Activated B cell treated with CpG ODN at 0.5 μM for 24 hours (primary cell): ENCODE results near the gene PCNX2. TPM values are rescaled to one million over a fixed set of nuclear protein-coding genes. Genes with fewer than 3 reads are reported as not detected.

Experiments
- ATAC-seq: fragments of 200-7000 bp; cut with Tn5 transposase; one replicate; pipeline ENCODE4 v1.10.0; 2021; ENCODE audit warnings: low read depth, mild to moderate bottlenecking, moderate library complexity
- CTCF ChIA-PET: fragments of 350-600 bp; sonication (Branson Sonifier 250); formaldehyde crosslinking; loops from one replicate; lab custom pipeline; 2021; ENCODE audit warnings: antibody characterized with exemption; lab: Charles Lee
- POLR2A ChIA-PET: fragments of 350-600 bp; sonication (Branson Sonifier 250); formaldehyde crosslinking; loops from one replicate; lab custom pipeline; 2021; ENCODE audit warnings: antibody characterized with exemption; lab: Charles Lee
- DNase-seq: peaks from one replicate; pipeline ENCODE4 v3.0.0; 2022
- H3K27ac Mint-ChIP-seq: one replicate; pipeline ENCODE4 v1.8.0; 2020; ENCODE audit warnings: mixed read lengths
- H3K27me3 Mint-ChIP-seq: one replicate; pipeline ENCODE4 v1.8.0; 2021; ENCODE audit warnings: mixed read lengths
- H3K36me3 Mint-ChIP-seq: one replicate; pipeline ENCODE4 v1.8.0; 2021; ENCODE audit warnings: low read depth, mixed read lengths
- H3K4me1 Mint-ChIP-seq: one replicate; pipeline ENCODE4 v1.8.0; 2021; ENCODE audit warnings: mixed read lengths
- H3K4me3 Mint-ChIP-seq: one replicate; pipeline ENCODE4 v1.8.0; 2020; ENCODE audit warnings: mild to moderate bottlenecking, mixed read lengths
- H3K9me3 Mint-ChIP-seq: one replicate; pipeline ENCODE4 v1.8.0; 2020; ENCODE audit warnings: mixed read lengths
- intact Hi-C: fragments of 100-400 bp; cut with micrococcal nuclease; formaldehyde crosslinking; loops from one replicate; pipeline ENCODE4 v1.15.1; 2024
- total RNA-seq: library from RNA; stranded (reverse); gene quantifications from 2 replicates; pipeline ENCODE4 v1.2.3, GENCODE V29; 2022
- TF ChIP-seq, protein P1 (sequence below): fragments of 200-600 bp; IDR thresholded peaks from one replicate; pipeline ENCODE4 v1.8.0; 2022; ENCODE audit warnings: antibody characterized with exemption, mild to moderate bottlenecking

PCNX2 gene
- total RNA-seq, 1 donor from 2014 or later, result 20.4 TPM

DNA sequence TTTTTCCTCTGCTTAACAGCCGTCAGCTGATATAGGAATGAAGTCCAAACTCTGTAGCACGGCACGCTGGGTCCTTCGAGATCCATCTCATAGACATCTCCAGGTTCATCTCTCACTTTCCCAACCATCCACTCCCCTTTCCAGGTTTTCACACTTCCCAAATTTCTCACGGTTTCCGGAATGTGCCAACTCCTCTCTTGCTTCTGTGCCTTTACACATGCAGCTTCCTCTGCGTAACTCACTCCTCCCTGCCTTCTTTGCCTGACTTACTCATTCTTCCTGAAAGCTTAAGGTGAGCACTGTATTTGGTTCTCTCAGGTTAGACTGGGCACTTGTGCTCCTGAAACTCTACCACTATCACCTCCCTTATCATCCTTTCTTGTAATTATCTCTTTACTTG, 168.4 kb downstream of the PCNX2 start:
- DNase-seq, result no peak
- ATAC-seq, result no peak
- Mint-ChIP-seq H3K27ac (no peak overlapping the region), H3K4me1 (no peaks in the 10 kb centered on the region), H3K4me3 (no peak overlapping the region), H3K36me3 (peaks cover 11% of the 10 kb centered on the region), H3K27me3 (no peaks in the 10 kb centered on the region), H3K9me3 (peaks cover 6% of the 10 kb centered on the region)
- ChIA-PET CTCF (no interaction called here), POLR2A (no interaction called here)
- TF ChIP-seq, protein P1, sequence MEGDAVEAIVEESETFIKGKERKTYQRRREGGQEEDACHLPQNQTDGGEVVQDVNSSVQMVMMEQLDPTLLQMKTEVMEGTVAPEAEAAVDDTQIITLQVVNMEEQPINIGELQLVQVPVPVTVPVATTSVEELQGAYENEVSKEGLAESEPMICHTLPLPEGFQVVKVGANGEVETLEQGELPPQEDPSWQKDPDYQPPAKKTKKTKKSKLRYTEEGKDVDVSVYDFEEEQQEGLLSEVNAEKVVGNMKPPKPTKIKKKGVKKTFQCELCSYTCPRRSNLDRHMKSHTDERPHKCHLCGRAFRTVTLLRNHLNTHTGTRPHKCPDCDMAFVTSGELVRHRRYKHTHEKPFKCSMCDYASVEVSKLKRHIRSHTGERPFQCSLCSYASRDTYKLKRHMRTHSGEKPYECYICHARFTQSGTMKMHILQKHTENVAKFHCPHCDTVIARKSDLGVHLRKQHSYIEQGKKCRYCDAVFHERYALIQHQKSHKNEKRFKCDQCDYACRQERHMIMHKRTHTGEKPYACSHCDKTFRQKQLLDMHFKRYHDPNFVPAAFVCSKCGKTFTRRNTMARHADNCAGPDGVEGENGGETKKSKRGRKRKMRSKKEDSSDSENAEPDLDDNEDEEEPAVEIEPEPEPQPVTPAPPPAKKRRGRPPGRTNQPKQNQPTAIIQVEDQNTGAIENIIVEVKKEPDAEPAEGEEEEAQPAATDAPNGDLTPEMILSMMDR, result no peak
- intact Hi-C loops, result no loop called here

GRCh38 chr1:233122779-233123178, 172.7 kb downstream of the PCNX2 start:
- Mint-ChIP-seq H3K4me3 (no peak overlapping the region), H3K4me1 (no peaks in the 10 kb centered on the region), H3K9me3 (no peaks in the 10 kb centered on the region), H3K27me3 (no peaks in the 10 kb centered on the region), H3K36me3 (no peaks in the 10 kb centered on the region), H3K27ac (no peak overlapping the region)
- ATAC-seq (no peak), DNase-seq (no peak)
- ChIA-PET POLR2A (no interaction called here), CTCF (no interaction called here)
- TF ChIP-seq, protein P1, result no peak
- intact Hi-C loops, result no loop called here

DNA sequence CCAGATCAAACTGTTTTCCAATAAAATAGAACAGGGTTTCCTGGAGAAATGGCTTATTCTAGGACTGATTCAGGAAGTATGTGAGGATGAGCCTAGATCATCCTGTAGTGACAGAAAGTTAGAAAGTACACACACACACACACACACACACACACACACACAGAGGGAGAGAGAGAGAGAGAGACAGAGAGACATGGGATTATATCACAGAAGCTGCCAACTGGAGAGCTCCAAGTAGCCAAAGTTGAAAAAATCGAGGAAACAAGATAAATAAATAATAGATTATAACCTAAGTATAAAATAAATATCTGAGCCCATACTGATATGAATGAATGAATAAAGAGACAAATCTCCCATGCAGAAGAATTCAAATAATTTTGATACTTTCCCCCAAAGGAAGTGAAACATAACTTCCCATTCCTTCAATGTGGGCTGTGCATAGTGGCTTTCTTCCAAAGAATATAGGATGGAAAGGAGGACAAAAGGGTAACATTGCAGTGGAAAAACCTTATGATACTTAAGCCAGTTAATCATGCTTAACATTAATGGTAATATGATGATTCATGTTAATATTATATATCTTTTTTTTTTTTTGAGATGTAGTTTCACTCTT, 173.5 kb downstream of the PCNX2 start:
- H3K4me3 Mint-ChIP-seq, result no peak overlapping the region
- no peaks in the 10 kb centered on the region for H3K9me3 Mint-ChIP-seq
- no peak for ATAC-seq
- H3K27me3 Mint-ChIP-seq, result no peaks in the 10 kb centered on the region
- H3K4me1 Mint-ChIP-seq, result no peaks in the 10 kb centered on the region
- no peak overlapping the region for H3K27ac Mint-ChIP-seq
- ChIA-PET POLR2A (no interaction called here), CTCF (no interaction called here)
- intact Hi-C loops, result no loop called here
- no peaks in the 10 kb centered on the region for H3K36me3 Mint-ChIP-seq
- TF ChIP-seq, protein P1, result no peak
- no peak for DNase-seq

GRCh38 chr1:233114860-233115259, 180.7 kb downstream of the PCNX2 start:
- intact Hi-C loops, result no loop called here
- POLR2A ChIA-PET, result no interaction called here
- no peak overlapping the region for H3K4me3 Mint-ChIP-seq
- peaks cover 9% of the 10 kb centered on the region for H3K36me3 Mint-ChIP-seq
- H3K27ac Mint-ChIP-seq, result no peak overlapping the region
- TF ChIP-seq, protein P1, result no peak
- no peak for ATAC-seq
- no peak for DNase-seq
- H3K27me3 Mint-ChIP-seq, result no peaks in the 10 kb centered on the region
- CTCF ChIA-PET, result no interaction called here
- H3K9me3 Mint-ChIP-seq, result no peaks in the 10 kb centered on the region
- no peaks in the 10 kb centered on the region for H3K4me1 Mint-ChIP-seq

DNA sequence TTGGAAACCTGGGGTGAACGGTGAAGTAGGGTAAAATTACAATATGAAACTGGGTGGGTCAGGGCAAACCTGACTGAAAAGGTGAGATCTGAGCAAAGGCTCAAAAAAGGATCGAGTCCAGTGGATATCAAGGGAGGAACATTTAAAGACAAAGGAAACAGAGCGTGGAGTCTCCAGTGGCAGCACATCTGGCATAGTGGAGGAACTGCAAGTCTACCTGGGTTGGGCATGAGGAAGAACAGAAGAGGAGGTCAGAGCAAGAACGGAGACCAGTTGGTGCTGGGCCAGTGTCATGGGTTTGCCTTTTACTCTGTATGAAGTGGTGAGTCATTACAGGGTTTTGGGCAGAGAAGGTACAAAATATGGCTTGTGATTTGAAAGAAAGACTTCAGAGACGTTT, 181.4 kb downstream of the PCNX2 start:
- no peak for DNase-seq
- H3K4me3 Mint-ChIP-seq, result no peak overlapping the region
- POLR2A ChIA-PET, result no interaction called here
- H3K4me1 Mint-ChIP-seq, result no peaks in the 10 kb centered on the region
- no peak overlapping the region for H3K27ac Mint-ChIP-seq
- CTCF ChIA-PET, result no interaction called here
- no peaks in the 10 kb centered on the region for H3K27me3 Mint-ChIP-seq
- ATAC-seq, result no peak
- no peaks in the 10 kb centered on the region for H3K9me3 Mint-ChIP-seq
- intact Hi-C loops, result no loop called here
- TF ChIP-seq, protein P1, result no peak
- peaks cover 13% of the 10 kb centered on the region for H3K36me3 Mint-ChIP-seq
